ENCODE data around the gene LDAF1.

- no peak for TF ChIP-seq POLR2AphosphoS5 (IDR thresholded peaks at IDR 0.05; ENCODE audit: low read depth, low read length)
- no peak for TF ChIP-seq POU2F2 (IDR thresholded peaks at IDR 0.05; ENCODE audit: low read depth, low read length)
- TF ChIP-seq SPI1 (IDR thresholded peaks at IDR 0.05; ENCODE audit: low read depth, low read length) = no peak
- no peak for TF ChIP-seq POLR2A (IDR thresholded peaks at IDR 0.05; ENCODE audit: low read depth, low read length)
- TF ChIP-seq TAF1 (IDR thresholded peaks at IDR 0.05; ENCODE audit: low read depth, low read length) = no peak
Observed at GRCh38 chr16:21190013-21190412, 31.5 kb downstream of the LDAF1 start.

Measured in GM12891 (cell line).